Adipocyte (in vitro differentiated cells): ENCODE results near the gene TTYH2.

Experiments used
- DNase-seq: peaks from one replicate; pipeline ENCODE4 v3.0.0-alpha.2; 2015; ENCODE audit warnings: low read depth
- H3K27me3 ChIP-seq: replicated peaks from 2 replicates; pipeline ENCODE4 v1.7.0; 2013; ENCODE audit warnings: mild to moderate bottlenecking, low read length, moderate library complexity; ENCODE audit not compliant: control insufficient read depth, insufficient read depth
- H3K36me3 ChIP-seq: 2 replicates; pipeline ENCODE4 v1.7.0; 2013; ENCODE audit warnings: low read length, mild to moderate bottlenecking, moderate library complexity; ENCODE audit not compliant: control insufficient read depth, insufficient read depth, severe bottlenecking
- H3K4me1 ChIP-seq: 2 replicates; pipeline ENCODE4 v1.7.0; 2013; ENCODE audit warnings: mild to moderate bottlenecking, low read length, moderate library complexity; ENCODE audit not compliant: control insufficient read depth, insufficient read depth
- H3K4me3 ChIP-seq: 2 replicates; pipeline ENCODE4 v1.7.0; 2013; ENCODE audit warnings: mild to moderate bottlenecking, low read length, moderate library complexity
- H3K9ac ChIP-seq: 2 replicates; pipeline ENCODE4 v1.7.0; 2013; ENCODE audit warnings: mild to moderate bottlenecking, low read length, moderate library complexity
- H3K9me3 ChIP-seq: 2 replicates; pipeline ENCODE4 v1.7.0; 2013; ENCODE audit warnings: mild to moderate bottlenecking, low read length, moderate library complexity; ENCODE audit not compliant: control insufficient read depth

The TTYH2 gene

GRCh38 chr17:74282587-74283370, 69.4 kb downstream of the TTYH2 start:
- H3K27me3 ChIP-seq: peaks cover 39% of the 10 kb centered on the region
- H3K9ac ChIP-seq: no peak overlapping the region

DNA sequence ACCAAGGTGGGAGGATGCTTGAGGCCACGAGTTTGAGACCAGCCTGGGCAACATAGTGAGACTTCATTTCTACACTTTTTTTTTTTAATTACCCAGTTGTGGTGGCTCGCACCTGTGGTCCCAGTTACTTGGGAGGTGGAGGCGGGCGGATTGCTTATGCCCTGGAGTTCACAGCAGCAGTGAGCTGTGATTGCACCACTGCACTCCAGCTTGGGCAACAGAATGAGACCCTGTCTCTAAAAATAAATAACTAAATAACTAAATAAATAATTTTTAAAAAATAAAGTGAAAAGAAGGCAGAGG, 70.0 kb downstream of the TTYH2 start:
- DNase-seq: no peak
- Histone ChIP-seq H3K4me3 (no peak overlapping the region), H3K36me3 (no peaks in the 10 kb centered on the region), H3K9me3 (no peaks in the 10 kb centered on the region), H3K4me1 (peaks cover 3% of the 10 kb centered on the region), H3K9ac (no peak overlapping the region), H3K27me3 (peaks cover 41% of the 10 kb centered on the region)

More at GRCh38 chr17:74282587-74283370, 69.4 kb downstream of the TTYH2 start:
- DNase-seq: no peak
- no peaks in the 10 kb centered on the region for H3K9me3 ChIP-seq
- H3K36me3 ChIP-seq: no peaks in the 10 kb centered on the region
- H3K4me1 ChIP-seq: peaks cover 3% of the 10 kb centered on the region
- H3K4me3 ChIP-seq: no peak overlapping the region

DNA sequence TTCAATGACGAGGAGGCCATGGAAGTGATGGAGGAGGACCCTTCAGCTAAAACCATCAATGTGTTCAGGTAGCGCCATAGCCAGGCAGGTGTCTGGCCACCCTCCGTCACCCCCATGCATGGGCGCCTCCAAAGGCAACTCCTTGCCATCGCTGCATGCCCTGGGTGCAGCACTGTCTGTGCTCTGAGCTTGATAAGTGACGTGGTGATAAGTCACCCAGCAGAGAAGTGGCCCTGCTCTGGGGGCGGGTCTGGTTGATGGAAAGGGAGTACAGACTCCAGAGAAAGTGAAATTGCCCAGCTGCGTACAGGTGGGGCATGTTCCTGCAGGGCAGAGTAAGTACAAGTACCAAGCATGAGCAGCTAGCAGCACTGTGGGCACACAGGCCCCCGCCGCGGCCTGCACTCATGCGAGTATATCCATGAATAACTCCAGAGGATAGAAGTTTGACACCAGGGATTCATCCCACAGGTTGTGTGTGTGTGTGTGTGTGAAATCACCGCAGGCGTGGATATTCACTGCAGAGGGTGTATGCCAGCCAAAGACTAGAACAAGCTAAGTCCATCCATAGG, 73.7 kb downstream of the TTYH2 start:
- no peak for DNase-seq
- H3K9me3 ChIP-seq: no peaks in the 10 kb centered on the region
- no peak overlapping the region for H3K4me3 ChIP-seq
- no peak overlapping the region for H3K9ac ChIP-seq
- H3K4me1 ChIP-seq: peaks cover 3% of the 10 kb centered on the region
- no peaks in the 10 kb centered on the region for H3K36me3 ChIP-seq
- H3K27me3 ChIP-seq: peaks cover 33% of the 10 kb centered on the region

- no peak overlapping the region for H3K9ac ChIP-seq
- H3K4me3 ChIP-seq: no peak overlapping the region
- H3K9me3 ChIP-seq: no peaks in the 10 kb centered on the region
- H3K4me1 ChIP-seq: peaks cover 3% of the 10 kb centered on the region
- peaks cover 22% of the 10 kb centered on the region for H3K27me3 ChIP-seq
- no peaks in the 10 kb centered on the region for H3K36me3 ChIP-seq
- no peak for DNase-seq
Observed at GRCh38 chr17:74288785-74289184, 75.4 kb downstream of the TTYH2 start.

GRCh38 chr17:74289688-74290087, 76.3 kb downstream of the TTYH2 start:
- Histone ChIP-seq H3K9ac (no peak overlapping the region), H3K4me3 (no peak overlapping the region), H3K9me3 (no peaks in the 10 kb centered on the region)

DNA sequence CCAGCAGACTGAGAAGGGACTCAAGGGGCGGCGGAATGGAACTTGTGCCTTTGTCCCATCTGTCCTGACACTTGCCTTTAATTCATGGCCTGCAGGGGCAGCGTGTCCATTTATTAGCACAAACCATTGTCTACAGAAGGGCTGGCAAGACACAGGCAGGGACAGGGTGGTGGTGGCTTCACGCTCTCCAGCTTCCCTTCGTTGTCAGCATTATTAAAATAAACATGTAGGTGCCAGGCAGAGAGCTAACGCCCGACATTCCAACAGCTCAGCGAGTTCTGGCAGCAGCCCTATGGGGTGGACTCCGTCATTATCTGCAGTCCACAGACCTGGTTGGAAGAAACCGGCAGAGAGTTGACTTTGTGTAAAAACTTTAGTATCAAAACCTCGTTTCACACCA, 77.0 kb downstream of the TTYH2 start:
- Histone ChIP-seq H3K9me3 (no peaks in the 10 kb centered on the region), H3K4me3 (no peak overlapping the region), H3K9ac (no peak overlapping the region), H3K36me3 (no peaks in the 10 kb centered on the region), H3K4me1 (no peaks in the 10 kb centered on the region), H3K27me3 (peaks cover 11% of the 10 kb centered on the region)
- no peak for DNase-seq

More at GRCh38 chr17:74289688-74290087, 76.3 kb downstream of the TTYH2 start:
- Histone ChIP-seq H3K27me3 (peaks cover 17% of the 10 kb centered on the region), H3K36me3 (no peaks in the 10 kb centered on the region), H3K4me1 (peaks cover 3% of the 10 kb centered on the region)
- no peak for DNase-seq

DNA sequence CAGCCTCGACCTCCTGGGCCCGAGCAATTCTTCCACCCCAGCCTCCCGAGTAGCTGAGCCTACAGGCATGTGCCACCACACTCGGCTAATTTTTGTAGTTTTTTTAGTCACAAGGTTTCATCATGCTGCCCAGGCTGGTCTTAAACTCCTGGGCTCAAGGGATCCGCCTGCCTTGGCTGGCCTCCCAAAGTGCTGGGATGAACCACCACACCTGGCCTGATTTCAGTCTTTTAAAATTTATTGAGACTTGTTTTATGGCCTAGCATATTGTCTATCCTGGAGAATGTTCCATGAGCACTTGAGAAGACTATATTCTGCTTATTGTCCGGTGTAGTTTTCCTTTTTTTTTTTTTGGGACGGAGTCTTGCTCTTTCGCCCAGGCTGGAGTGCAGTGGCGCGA, 79.1 kb downstream of the TTYH2 start:
- no peak for DNase-seq
- no peaks in the 10 kb centered on the region for H3K9me3 ChIP-seq
- H3K4me3 ChIP-seq: no peak overlapping the region
- H3K27me3 ChIP-seq: peaks cover 2% of the 10 kb centered on the region
- H3K4me1 ChIP-seq: peaks cover 13% of the 10 kb centered on the region
- no peaks in the 10 kb centered on the region for H3K36me3 ChIP-seq
- H3K9ac ChIP-seq: no peak overlapping the region

DNA sequence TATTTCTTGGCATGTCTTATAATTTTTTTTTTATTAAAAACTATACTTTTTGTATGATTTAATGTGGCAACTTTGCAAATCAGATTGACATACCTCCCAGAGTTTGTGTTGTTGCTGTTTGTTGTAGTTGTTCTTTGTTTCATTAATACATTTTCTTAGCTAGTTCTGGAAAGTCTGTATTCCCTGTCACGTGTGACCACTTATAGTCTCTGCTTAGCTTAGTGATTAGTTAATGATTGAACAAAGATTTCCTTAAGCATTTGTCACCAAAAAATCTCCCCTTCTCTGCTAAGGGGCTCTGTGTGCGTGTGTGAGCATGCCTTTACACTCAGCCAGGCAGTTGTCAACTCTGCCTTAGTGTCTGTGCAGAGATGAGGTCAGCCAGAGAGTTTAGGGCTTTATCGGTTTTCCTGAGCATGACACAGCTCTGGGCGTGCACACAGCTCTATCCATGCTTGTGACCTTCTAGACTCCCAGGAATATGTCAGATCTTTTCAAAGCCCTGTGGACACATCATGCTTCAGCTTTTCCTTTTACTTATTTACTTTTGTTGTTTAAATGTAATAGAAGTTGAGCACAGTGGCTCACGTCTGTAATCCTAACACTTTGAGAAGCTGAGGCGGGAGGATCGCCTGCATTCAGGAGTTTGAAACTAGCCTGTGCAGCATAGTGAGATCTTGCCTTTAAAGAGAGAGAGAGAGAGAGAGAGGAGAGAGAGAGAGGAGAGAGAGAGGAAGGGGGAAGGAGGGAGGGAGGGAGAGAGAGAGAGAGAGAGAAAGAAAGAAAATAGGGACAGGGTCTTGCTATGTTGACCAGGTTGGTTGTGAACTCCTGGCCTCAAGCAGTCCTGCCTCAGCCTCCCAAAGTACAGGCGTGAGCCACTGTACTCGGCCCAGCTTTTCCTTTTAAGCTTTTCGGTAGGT, 82.5 kb downstream of the TTYH2 start:
- no peaks in the 10 kb centered on the region for H3K36me3 ChIP-seq
- no peak overlapping the region for H3K9ac ChIP-seq
- H3K9me3 ChIP-seq: no peaks in the 10 kb centered on the region
- H3K4me1 ChIP-seq: peaks cover 13% of the 10 kb centered on the region
- H3K27me3 ChIP-seq: peaks cover 7% of the 10 kb centered on the region
- no peak for DNase-seq
- no peak overlapping the region for H3K4me3 ChIP-seq

- peaks cover 13% of the 10 kb centered on the region for H3K4me1 ChIP-seq
- peak; percentile 63 for DNase-seq
- peaks cover 7% of the 10 kb centered on the region for H3K27me3 ChIP-seq
- peak overlapping the region; percentile 62 for H3K9ac ChIP-seq
- H3K4me3 ChIP-seq: no peak overlapping the region
- H3K36me3 ChIP-seq: no peaks in the 10 kb centered on the region
- H3K9me3 ChIP-seq: no peaks in the 10 kb centered on the region
Observed at GRCh38 chr17:74296548-74296936, 83.2 kb downstream of the TTYH2 start.

DNA sequence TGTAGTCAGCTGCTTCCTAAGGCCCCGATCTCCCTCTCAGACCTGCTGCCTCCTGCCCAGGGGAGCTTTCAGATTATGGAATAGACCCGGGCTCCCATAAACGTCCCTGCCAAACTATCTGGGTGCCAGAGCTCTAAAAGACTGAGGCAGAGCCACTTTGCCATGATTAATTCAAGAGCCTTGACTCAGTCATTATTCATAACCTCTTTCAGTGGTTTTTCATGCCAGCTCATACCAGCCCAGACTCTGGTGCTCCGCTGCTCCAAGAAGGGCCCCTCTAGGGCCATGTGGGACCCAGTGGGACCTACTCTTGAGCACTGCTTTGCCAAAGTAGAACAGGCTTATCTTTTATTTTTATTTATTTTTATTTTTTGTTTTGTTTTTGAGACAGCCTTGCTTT, 84.6 kb downstream of the TTYH2 start:
- Histone ChIP-seq H3K27me3 (peaks cover 7% of the 10 kb centered on the region), H3K4me1 (peaks cover 13% of the 10 kb centered on the region), H3K9ac (no peak overlapping the region), H3K9me3 (no peaks in the 10 kb centered on the region), H3K36me3 (no peaks in the 10 kb centered on the region), H3K4me3 (no peak overlapping the region)
- DNase-seq: no peak

GRCh38 chr17:74298778-74299177, 85.4 kb downstream of the TTYH2 start:
- H3K4me1 ChIP-seq: peaks cover 13% of the 10 kb centered on the region
- H3K27me3 ChIP-seq: peaks cover 7% of the 10 kb centered on the region

More at GRCh38 chr17:74298778-74299177, 85.4 kb downstream of the TTYH2 start:
- no peak overlapping the region for H3K9ac ChIP-seq
- no peaks in the 10 kb centered on the region for H3K9me3 ChIP-seq
- H3K4me3 ChIP-seq: no peak overlapping the region
- no peaks in the 10 kb centered on the region for H3K36me3 ChIP-seq
- DNase-seq: no peak
